ENCODE measurements around the gene LAP3. TPM values are rescaled to one million over a fixed set of nuclear protein-coding genes. Genes with fewer than 3 reads are reported as not detected.
"Not testable (repeated sequence)": the region's sequence is repeated elsewhere in the genome, so short reads cannot be mapped to it uniquely, and the experiment has no call there.

LAP3 gene
- total RNA-seq, 1 donor from 2014 or later: 72.1 TPM

- DNase-seq (ENCODE audit: low spot score): no peak
These were observed 15.6 kb upstream of the LAP3 start for GRCh38 chr4:17561195-17561909.

GRCh38 chr4:17562157-17562556 is 14.8 kb upstream of the LAP3 start:
- DNase-seq (ENCODE audit: low spot score): no peak

- no peak for DNase-seq (ENCODE audit: low spot score)
These were observed 11.2 kb upstream of the LAP3 start for GRCh38 chr4:17565846-17566245.

GRCh38 chr4:17567271-17567670 is 9.7 kb upstream of the LAP3 start:
- no peak for DNase-seq (ENCODE audit: low spot score)

- DNase-seq (ENCODE audit: low spot score): no peak
These were observed 2.8 kb upstream of the LAP3 start for GRCh38 chr4:17574206-17574605.

- DNase-seq (ENCODE audit: low spot score): not testable (repeated sequence)
These were observed 1.8 kb upstream of the LAP3 start for GRCh38 chr4:17575177-17575576.

- peak; percentile 22 for DNase-seq (ENCODE audit: low spot score)
These were observed 875 bp downstream of the LAP3 start for GRCh38 chr4:17577665-17578481.

- DNase-seq (ENCODE audit: low spot score): no peak
These were observed 1.5 kb downstream of the LAP3 start for GRCh38 chr4:17578482-17578891.

GRCh38 chr4:17580969-17581368 is 4.0 kb downstream of the LAP3 start:
- DNase-seq (ENCODE audit: low spot score): no peak

- no peak for DNase-seq (ENCODE audit: low spot score)
These were observed 6.3 kb downstream of the LAP3 start for GRCh38 chr4:17583276-17583675.

- DNase-seq (ENCODE audit: low spot score): no peak
These were observed 6.9 kb downstream of the LAP3 start for GRCh38 chr4:17583941-17584340.

GRCh38 chr4:17584521-17585213 is 7.7 kb downstream of the LAP3 start:
- DNase-seq (ENCODE audit: low spot score): no peak

- DNase-seq (ENCODE audit: low spot score): no peak
These were observed 10.3 kb downstream of the LAP3 start for GRCh38 chr4:17587094-17587822.

GRCh38 chr4:17589355-17589754 is 12.4 kb downstream of the LAP3 start:
- DNase-seq (ENCODE audit: low spot score): no peak

- no peak for DNase-seq (ENCODE audit: low spot score)
These were observed 18.5 kb downstream of the LAP3 start for GRCh38 chr4:17595471-17596005.

- DNase-seq (ENCODE audit: low spot score): no peak
These were observed 20.5 kb downstream of the LAP3 start for GRCh38 chr4:17597517-17597916.

GRCh38 chr4:17599826-17600225 is 22.8 kb downstream of the LAP3 start:
- no peak for DNase-seq (ENCODE audit: low spot score)

- no peak for DNase-seq (ENCODE audit: low spot score)
These were observed 28.2 kb downstream of the LAP3 start for GRCh38 chr4:17605236-17605635.

GRCh38 chr4:17613761-17614415 is 36.9 kb downstream of the LAP3 start:
- DNase-seq (ENCODE audit: low spot score): peak; percentile 21

- DNase-seq (ENCODE audit: low spot score): peak; percentile 98
These were observed 37.7 kb downstream of the LAP3 start, which contains the start of gene MED28 for GRCh38 chr4:17614416-17615299. MED28 (plus strand) TSS chr4:17614641; CDS start chr4:17614655, 14 bp downstream.
